ENCODE results near the gene H2BK1.

GRCh38 chr7:151243045-151243349 is 32.7 kb upstream of the H2BK1 start:
- no peak for TF ChIP-seq EZH2phosphoT487 (IDR thresholded peaks at IDR 0.05; ENCODE audit: borderline replicate concordance, low read length)
- TF ChIP-seq, protein P1, sequence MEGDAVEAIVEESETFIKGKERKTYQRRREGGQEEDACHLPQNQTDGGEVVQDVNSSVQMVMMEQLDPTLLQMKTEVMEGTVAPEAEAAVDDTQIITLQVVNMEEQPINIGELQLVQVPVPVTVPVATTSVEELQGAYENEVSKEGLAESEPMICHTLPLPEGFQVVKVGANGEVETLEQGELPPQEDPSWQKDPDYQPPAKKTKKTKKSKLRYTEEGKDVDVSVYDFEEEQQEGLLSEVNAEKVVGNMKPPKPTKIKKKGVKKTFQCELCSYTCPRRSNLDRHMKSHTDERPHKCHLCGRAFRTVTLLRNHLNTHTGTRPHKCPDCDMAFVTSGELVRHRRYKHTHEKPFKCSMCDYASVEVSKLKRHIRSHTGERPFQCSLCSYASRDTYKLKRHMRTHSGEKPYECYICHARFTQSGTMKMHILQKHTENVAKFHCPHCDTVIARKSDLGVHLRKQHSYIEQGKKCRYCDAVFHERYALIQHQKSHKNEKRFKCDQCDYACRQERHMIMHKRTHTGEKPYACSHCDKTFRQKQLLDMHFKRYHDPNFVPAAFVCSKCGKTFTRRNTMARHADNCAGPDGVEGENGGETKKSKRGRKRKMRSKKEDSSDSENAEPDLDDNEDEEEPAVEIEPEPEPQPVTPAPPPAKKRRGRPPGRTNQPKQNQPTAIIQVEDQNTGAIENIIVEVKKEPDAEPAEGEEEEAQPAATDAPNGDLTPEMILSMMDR (IDR thresholded peaks at IDR 0.05; ENCODE audit: low read depth, low read length, poor library complexity, severe bottlenecking), result no peak

All from DOHH2 (cell line).